ENCODE data around the gene SLC25A1.

SLC25A1 gene

DNA sequence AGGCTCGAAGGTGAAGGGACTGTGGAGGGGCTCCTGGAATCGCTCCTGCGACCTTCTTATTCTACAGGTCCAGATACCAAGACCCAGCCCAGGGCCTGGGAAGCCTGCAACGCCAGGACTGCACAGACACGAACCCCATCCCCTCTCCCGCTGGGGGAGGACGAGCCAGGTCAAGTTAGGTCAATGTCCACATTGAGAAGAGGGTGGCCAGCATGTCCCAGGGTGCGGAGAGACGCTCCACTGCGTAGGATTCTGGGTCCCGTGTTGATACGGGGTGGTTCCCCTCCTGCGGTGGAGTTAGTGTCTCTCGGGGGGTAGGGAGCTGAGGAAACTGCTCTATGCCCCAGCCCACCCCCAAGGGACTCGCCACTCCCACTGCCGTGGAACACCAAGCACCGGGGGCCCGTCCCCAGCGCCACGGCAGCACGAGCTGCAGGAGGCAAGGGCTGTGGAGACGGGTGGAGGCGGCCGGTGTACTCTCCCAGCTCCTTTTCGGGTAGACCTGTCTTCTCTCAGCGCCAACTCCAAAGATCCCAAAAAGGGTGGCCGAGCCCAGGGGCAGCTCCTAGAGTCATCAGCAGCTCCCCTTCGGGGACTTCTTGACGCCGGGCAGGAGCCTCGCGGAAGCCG is 30.0 kb downstream of the SLC25A1 start:
- no peak overlapping the region for H3K27ac ChIP-seq
- no peaks in the 10 kb centered on the region for H3K36me3 ChIP-seq
- peaks cover 79% of the 10 kb centered on the region for H3K27me3 ChIP-seq
- peak overlapping the region in 1 of 2 experiments; percentile 2 for H3K4me3 ChIP-seq (ENCODE audit: low read depth in 1 of 2, low read length in 1 of 2)
- peaks cover 19 to 20% of the 10 kb centered on the region in 2 experiments for H3K4me1 ChIP-seq (ENCODE audit: control insufficient read depth in 1 of 2, insufficient read depth in 1 of 2, low read depth in 1 of 2, low read length in 1 of 2)
- TF ChIP-seq, protein P1, sequence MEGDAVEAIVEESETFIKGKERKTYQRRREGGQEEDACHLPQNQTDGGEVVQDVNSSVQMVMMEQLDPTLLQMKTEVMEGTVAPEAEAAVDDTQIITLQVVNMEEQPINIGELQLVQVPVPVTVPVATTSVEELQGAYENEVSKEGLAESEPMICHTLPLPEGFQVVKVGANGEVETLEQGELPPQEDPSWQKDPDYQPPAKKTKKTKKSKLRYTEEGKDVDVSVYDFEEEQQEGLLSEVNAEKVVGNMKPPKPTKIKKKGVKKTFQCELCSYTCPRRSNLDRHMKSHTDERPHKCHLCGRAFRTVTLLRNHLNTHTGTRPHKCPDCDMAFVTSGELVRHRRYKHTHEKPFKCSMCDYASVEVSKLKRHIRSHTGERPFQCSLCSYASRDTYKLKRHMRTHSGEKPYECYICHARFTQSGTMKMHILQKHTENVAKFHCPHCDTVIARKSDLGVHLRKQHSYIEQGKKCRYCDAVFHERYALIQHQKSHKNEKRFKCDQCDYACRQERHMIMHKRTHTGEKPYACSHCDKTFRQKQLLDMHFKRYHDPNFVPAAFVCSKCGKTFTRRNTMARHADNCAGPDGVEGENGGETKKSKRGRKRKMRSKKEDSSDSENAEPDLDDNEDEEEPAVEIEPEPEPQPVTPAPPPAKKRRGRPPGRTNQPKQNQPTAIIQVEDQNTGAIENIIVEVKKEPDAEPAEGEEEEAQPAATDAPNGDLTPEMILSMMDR (IDR thresholded peaks at IDR 0.05) = no peak
- no peaks in the 10 kb centered on the region for H3K9me3 ChIP-seq

DNA sequence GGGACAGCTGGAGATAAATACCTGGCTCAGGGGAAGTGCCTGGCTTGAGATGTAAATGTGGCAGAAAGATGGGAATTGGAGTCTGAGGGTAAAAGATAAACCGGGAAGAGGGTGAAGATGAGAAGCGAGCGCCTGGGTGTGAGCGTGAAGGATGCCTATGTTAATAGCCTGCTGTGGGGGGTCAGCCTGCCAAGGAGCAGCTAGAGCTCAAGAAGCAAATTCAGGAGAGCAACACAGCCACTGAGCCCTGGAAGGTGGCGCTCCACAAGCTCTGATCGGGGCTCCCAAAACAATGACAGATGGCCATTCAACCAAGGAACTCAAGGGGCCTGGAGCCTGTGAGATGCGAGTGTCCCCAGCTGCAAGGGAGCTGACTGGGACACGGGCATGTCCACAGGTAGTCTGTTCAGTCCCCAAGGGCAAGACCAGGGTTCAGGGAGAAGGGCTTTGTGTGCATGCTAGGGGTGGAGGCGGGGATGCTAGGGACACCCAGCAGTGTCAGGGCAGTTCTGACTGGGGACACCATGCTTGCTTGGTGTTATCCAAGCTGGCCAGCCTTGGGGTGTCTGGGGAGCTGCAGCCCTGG is 31.2 kb downstream of the SLC25A1 start:
- H3K4me1 ChIP-seq (ENCODE audit: control insufficient read depth in 1 of 2, insufficient read depth in 1 of 2, low read depth in 1 of 2, low read length in 1 of 2) = peaks cover 19 to 24% of the 10 kb centered on the region in 2 experiments
- H3K4me3 ChIP-seq (ENCODE audit: low read depth in 1 of 2, low read length in 1 of 2) = no peak overlapping the region
- peaks cover 5% of the 10 kb centered on the region for H3K36me3 ChIP-seq
- no peaks in the 10 kb centered on the region for H3K9me3 ChIP-seq
- TF ChIP-seq, protein P1 (IDR thresholded peaks at IDR 0.05) = no peak
- no peak overlapping the region for H3K27ac ChIP-seq
- H3K27me3 ChIP-seq = peaks cover 66% of the 10 kb centered on the region

DNA sequence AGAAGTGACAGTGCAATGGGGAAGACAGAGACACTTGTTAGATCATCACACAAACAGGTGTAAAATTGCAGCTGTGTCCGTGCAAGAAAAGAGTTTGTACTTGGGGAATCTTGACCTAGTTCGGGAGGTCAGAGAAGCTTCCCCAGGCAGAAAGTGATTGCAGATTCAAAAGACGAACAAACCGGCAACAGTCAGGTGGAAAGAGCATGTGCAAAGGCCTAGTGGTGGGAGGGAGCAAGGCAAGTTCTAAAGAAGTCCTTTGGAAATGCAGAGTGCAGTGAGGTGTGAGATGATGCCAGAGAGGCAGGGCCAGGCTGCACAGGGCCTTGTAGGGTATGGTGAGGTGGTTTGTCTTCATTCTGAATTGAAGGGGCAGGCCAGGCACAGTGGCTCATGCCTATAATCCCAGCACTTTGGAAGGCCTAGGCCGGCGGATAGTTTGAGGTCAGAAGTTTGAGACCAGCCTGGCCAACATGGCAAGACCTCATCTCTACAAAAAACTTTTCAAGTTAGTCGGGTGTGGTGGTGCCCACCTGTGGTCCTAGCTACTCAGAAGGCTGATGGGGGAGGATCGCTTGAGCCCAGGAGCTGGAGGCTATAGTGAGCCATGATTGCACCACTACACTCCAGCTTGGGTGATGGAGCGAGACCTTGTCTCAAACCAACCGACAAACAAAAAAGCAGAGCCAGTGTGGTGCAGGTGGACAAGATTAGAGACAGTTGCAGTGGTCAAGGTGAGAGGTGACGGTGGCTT is 32.1 kb downstream of the SLC25A1 start:
- Histone ChIP-seq H3K27ac (no peak overlapping the region), H3K9me3 (no peaks in the 10 kb centered on the region), H3K27me3 (peaks cover 57% of the 10 kb centered on the region), H3K4me3 (ENCODE audit: low read depth in 1 of 2, low read length in 1 of 2) (no peak overlapping the region), H3K36me3 (peaks cover 14% of the 10 kb centered on the region), H3K4me1 (ENCODE audit: control insufficient read depth in 1 of 2, insufficient read depth in 1 of 2, low read depth in 1 of 2, low read length in 1 of 2) (peaks cover 19 to 24% of the 10 kb centered on the region in 2 experiments)
- TF ChIP-seq, protein P1 (IDR thresholded peaks at IDR 0.05) = no peak

DNA sequence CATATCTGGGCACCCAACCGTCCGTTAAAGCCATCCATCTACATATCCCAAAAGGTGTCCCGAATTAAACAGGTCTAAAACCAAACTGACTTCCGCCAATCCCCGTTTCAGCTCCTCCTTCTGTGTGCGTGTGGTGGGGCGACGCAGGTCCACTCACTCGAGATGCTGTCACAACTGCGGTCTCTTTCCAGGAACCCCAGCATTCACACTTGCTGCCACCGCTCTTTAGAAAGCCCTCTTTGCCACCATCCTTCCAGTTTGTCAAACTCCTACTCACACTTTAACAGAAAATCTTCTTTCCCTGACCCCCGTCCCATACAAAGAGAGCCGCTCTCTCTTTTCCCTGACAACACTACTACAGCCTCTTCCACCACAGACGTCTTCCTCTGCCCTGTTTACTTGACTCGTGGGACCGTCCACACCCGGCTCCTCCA is 34.6 kb downstream of the SLC25A1 start:
- H3K36me3 ChIP-seq = peaks cover 38% of the 10 kb centered on the region
- peaks cover 11 to 17% of the 10 kb centered on the region in 2 experiments for H3K4me1 ChIP-seq (ENCODE audit: control insufficient read depth in 1 of 2, insufficient read depth in 1 of 2, low read depth in 1 of 2, low read length in 1 of 2)
- H3K9me3 ChIP-seq = no peaks in the 10 kb centered on the region
- H3K27ac ChIP-seq = peak overlapping the region; percentile 89
- H3K27me3 ChIP-seq = peaks cover 33% of the 10 kb centered on the region
- TF ChIP-seq, protein P1 (IDR thresholded peaks at IDR 0.05) = no peak
- H3K4me3 ChIP-seq (ENCODE audit: low read depth in 1 of 2, low read length in 1 of 2) = peak overlapping the region; percentile 72 to 86

DNA sequence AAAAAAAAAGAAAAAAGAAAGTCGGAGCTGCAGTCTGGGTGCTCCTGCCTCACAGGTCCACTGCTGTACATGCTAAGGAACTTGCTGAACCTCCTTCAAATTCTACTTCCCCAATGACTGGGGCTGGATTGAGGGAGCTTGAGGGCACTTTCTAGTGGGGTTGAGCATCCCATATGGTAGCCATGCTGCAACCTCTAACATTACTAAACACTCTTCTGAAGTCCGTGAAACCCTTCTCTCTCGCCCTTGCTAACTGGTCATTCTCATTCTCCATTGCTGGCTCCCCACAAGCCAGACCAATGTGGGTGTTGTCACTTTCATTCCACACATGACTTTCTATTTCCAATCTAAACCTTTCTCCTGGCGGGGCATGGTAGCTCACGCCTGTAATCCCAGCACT is 35.3 kb downstream of the SLC25A1 start:
- peaks cover 46% of the 10 kb centered on the region for H3K36me3 ChIP-seq
- H3K27ac ChIP-seq = no peak overlapping the region
- H3K9me3 ChIP-seq = no peaks in the 10 kb centered on the region
- H3K4me3 ChIP-seq (ENCODE audit: low read depth in 1 of 2, low read length in 1 of 2) = no peak overlapping the region
- peaks cover 9 to 17% of the 10 kb centered on the region in 2 experiments for H3K4me1 ChIP-seq (ENCODE audit: control insufficient read depth in 1 of 2, insufficient read depth in 1 of 2, low read depth in 1 of 2, low read length in 1 of 2)
- H3K27me3 ChIP-seq = peaks cover 26% of the 10 kb centered on the region
- TF ChIP-seq, protein P1 (IDR thresholded peaks at IDR 0.05) = no peak
